ENCODE results near the gene CBX5.

Gene CBX5

GRCh38 chr12:54207539-54208294 is 72.2 kb downstream of the CBX5 start:
- peak; percentile 94 for TF ChIP-seq CTCF (IDR thresholded peaks at IDR 0.05)

- TF ChIP-seq CTCF (IDR thresholded peaks at IDR 0.05) = no peak
Observed at GRCh38 chr12:54206791-54207190, 73.1 kb downstream of the CBX5 start.

- TF ChIP-seq CTCF (IDR thresholded peaks at IDR 0.05) = no peak
Observed at GRCh38 chr12:54204316-54204715, 75.6 kb downstream of the CBX5 start.

GRCh38 chr12:54201001-54201794 is 78.7 kb downstream of the CBX5 start:
- peak; percentile 82 for TF ChIP-seq CTCF (IDR thresholded peaks at IDR 0.05)

GRCh38 chr12:54200412-54200811 is 79.5 kb downstream of the CBX5 start:
- TF ChIP-seq CTCF (IDR thresholded peaks at IDR 0.05) = no peak

- no peak for TF ChIP-seq CTCF (IDR thresholded peaks at IDR 0.05)
Observed at GRCh38 chr12:54199917-54200316, 80.0 kb downstream of the CBX5 start.

- no peak for TF ChIP-seq CTCF (IDR thresholded peaks at IDR 0.05)
Observed at GRCh38 chr12:54199034-54199433, 80.9 kb downstream of the CBX5 start.
